LNCAP (cell line): ENCODE results near the gene HLA-DPA1.

Experiments
- TF ChIP-seq, protein P1 (sequence below): fragments of 450-650 bp; IDR thresholded peaks from 2 replicates; pipeline ENCODE4 v1.5.1; 2017; ENCODE audit warnings: mild to moderate bottlenecking

Gene HLA-DPA1

DNA sequence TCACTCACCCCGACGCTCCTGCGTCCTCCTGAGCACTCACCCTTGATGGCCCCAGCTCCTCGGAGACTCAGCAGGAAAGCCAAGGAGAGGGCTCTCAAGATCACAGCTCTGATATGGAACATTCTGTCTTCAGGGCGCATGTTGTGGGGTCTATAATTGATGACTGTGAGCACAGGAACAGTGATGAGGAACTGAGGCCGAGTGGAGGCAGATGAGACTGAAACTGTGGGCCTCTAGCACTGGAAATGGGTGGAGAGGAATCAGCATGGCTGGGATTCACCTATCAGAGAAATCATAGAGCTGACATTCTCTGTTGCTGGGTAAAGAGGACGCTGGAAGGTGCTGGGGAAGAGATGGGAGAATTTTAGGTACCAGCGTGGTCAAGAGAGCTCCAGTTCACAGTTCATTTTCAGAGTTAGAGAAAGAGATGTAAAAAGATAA is at the start of gene HLA-DPA1:
HLA-DPA1 (minus strand) TSS at position 219 of the 441 bp plus-strand sequence.
- TF ChIP-seq, protein P1, sequence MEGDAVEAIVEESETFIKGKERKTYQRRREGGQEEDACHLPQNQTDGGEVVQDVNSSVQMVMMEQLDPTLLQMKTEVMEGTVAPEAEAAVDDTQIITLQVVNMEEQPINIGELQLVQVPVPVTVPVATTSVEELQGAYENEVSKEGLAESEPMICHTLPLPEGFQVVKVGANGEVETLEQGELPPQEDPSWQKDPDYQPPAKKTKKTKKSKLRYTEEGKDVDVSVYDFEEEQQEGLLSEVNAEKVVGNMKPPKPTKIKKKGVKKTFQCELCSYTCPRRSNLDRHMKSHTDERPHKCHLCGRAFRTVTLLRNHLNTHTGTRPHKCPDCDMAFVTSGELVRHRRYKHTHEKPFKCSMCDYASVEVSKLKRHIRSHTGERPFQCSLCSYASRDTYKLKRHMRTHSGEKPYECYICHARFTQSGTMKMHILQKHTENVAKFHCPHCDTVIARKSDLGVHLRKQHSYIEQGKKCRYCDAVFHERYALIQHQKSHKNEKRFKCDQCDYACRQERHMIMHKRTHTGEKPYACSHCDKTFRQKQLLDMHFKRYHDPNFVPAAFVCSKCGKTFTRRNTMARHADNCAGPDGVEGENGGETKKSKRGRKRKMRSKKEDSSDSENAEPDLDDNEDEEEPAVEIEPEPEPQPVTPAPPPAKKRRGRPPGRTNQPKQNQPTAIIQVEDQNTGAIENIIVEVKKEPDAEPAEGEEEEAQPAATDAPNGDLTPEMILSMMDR = no peak

DNA sequence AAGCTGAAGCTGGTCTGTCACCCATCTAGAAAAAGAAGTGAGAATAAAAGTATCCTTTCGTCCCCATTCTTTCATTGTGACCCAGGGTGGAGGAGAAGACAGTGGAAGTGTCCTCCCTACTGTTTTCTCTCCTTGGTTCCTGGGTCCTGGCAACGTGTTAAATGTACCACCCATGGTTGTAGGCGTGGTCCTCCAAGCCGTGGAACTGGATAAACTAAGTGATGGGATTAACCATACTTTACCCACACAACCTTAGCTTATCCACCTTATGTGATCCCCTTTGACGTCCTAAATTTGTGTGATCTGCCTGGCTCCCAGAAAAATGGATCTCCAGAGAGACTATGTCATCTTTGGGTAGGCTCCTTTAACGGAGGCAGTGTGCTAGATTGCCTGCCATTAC is 49.7 kb upstream of the HLA-DPA1 start:
- TF ChIP-seq, protein P1 = no peak

DNA sequence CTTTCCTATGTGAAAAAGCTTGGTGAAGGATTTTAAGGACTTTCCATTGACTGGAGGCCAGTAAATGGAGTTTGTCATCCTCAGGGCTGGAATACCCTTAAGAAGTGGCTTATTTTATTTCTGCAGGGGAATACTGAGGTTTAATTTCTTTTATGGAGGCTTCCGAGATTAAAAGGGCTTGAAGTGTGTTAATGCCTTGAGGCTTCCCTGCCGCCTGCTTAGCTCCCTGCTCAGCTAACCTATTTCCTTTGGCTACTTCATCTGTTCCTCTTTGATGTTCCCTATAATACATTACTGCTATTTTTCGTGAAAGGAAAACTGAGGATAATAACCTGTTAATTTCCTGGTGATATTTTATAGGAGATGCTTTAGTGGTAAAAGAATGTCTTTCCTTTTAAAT is 46.6 kb upstream of the HLA-DPA1 start:
- TF ChIP-seq, protein P1 = no peak

DNA sequence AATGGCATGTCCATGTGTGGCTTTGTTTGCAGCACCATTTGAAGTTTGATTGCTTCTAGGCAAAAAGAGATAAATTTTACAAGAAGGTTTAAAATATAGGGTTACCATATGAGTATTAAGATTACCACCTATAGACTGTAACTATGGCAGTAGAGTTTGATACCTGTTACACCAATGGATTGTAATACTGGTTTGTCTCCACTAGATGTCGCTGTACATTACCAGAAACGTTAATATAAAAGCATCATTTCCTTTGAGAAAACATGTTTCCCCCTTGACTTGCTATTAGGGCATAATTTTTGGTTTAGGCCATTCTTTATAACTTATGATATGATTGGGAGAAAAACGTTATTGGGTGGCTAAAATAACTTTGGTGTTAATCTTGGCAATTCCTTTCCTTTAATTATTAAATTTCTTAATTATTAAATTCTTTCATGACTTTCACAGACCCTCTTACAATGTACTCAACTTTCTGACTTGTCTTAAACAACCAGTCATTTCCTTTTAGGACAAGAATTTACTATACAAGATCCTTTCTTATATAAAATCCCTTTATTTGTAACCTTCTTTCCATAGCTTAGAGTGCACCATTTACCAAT is 45.2 kb upstream of the HLA-DPA1 start:
- TF ChIP-seq, protein P1 = peak; percentile 75

DNA sequence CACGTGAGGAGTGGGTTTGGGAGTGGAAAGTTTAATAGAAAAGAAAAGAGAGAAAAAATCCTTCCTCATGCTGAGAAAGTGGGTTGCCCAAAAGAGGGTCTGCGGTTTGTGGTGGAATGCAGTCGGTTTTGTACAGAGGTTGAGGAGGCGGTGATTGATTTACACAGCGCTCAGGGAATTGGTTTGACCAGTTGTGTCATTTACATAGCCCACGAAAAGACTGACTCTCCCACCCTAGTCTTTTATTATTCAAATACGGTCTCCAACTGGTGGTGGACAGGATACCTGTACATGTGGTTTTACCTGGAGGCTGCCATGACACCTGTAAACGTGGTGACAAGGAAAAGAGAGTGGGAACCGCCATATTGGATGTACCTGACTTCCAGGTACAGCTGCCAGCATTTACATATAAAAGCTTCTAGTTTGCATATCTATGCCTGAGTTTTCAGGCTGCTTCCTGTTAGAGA is 44.4 kb upstream of the HLA-DPA1 start:
- TF ChIP-seq, protein P1 = no peak

DNA sequence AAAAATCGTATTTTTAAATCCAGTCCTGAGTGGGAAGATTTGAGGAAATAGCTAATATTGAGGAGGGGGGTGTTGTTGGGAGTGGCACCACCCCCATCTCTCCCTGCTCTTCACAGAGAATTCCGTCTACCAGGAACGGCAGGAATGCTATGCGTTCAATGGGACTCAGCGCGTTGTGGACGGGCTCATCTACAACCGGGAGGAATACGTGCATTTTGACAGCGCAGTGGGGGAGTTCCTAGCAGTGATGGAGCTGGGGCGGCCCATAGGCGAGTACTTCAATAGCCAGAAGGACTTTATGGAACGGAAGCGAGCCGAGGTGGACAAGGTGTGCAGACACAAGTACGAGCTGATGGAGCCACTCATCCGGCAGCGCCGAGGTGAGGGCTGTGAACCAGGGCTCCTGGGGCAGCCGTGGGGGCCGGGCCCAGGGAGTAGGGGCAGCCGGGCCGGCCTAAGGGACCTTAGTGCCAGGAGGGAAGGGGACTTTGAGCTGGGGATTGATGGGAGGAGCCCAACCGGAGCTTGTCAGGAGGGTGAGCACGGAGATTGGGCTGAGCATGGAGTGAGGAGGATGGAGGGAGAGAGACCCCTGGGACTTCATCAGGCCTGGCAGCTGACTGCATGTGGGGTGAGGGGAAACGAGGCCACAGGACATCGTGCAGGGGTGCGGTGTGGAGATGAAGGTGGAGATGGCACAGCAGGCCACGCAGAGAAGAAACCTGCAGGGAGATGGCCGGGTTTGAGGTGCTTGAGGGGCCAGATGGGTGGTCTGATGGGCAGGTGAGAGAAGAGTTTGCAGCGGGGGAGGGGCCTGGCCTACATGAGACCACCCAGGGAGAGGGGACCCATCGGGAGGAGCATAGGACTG is 43.6 kb upstream of the HLA-DPA1 start:
- TF ChIP-seq, protein P1 = no peak

DNA sequence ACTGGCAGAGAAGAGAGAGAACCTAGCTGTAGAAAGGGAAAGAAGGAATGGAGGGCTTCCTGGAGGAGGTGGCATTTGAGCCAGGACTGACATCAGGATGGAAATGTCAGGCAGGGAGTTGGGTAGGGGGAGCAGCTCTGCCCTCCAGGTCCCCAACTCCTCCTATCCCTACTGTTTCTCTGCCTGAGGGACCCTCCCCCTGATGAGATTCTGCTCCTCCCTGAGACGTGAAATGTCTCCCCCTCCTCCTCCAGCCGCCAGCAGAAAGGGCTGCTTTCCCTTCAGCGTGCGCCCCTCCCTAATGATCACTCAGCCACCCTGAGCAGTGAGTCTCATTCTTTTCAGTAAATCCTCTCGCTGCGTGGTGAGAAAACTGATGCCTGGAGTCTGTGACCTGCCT is 43.0 kb upstream of the HLA-DPA1 start:
- TF ChIP-seq, protein P1 = no peak
